Endothelial cell of umbilical vein (primary cell): ENCODE results near the gene KIF21B. TPM values are rescaled to one million over a fixed set of nuclear protein-coding genes. Genes with fewer than 3 reads are reported as not detected.

Experiments used
- BruUV-seq: library from RNA; stranded (reverse); fragments of 400-500 nt; replicated peaks from 2 replicates; lab custom pipeline; 2021; lab: Mats Ljungman, UMichigan
- CTCF ChIA-PET: fragments of 300-600, 350-600 bp; sonication (Branson Sonifier 250); formaldehyde crosslinking; loops from one replicate; lab custom pipeline; 2021; ENCODE audit warnings: antibody characterized with exemption, inconsistent platforms; lab: Charles Lee
- POLR2A ChIA-PET: fragments of 300-600, 350-600 bp; sonication (Branson Sonifier 250); formaldehyde crosslinking; loops from one replicate; lab custom pipeline; 2021; ENCODE audit warnings: antibody characterized with exemption, inconsistent platforms; lab: Charles Lee
- DNase-seq: peaks from one replicate; pipeline ENCODE4 v3.0.0-alpha.2; 2011; ENCODE audit warnings: low read depth, low spot score
- FAIRE-seq: peaks from 2 replicates; lab custom pipeline; 2011; peaks lifted over from hg19 to GRCh38; lab: Jason Lieb, UNC
- H2AFZ ChIP-seq: 2 replicates; pipeline ENCODE4 v1.6.0; 2012; ENCODE audit warnings: low read depth, low read length, control low read depth, inconsistent platforms
- H3K27ac ChIP-seq: 2 replicates; pipeline ENCODE4 v1.5.1; 2011; ENCODE audit warnings: low read depth, mild to moderate bottlenecking, control low read depth, low read length, moderate library complexity; ENCODE audit not compliant: insufficient read depth
- H3K27me3 ChIP-seq, 2 experiments: 2 replicates each; pipeline versions ENCODE4 v1.6.0 to v1.6.1; 2011; ENCODE audit warnings: low read length in 2 of 2, mixed read lengths in 1 of 2; ENCODE audit not compliant: control insufficient read depth in 2 of 2, insufficient read depth in 2 of 2
- H3K36me3 ChIP-seq, 2 experiments: 2 replicates in 1 of 2; 3 replicates in 1 of 2; pipeline ENCODE4 v1.5.1; 2011; ENCODE audit warnings: low read length in 2 of 2, mild to moderate bottlenecking in 1 of 2, moderate library complexity in 1 of 2; ENCODE audit not compliant: control insufficient read depth in 2 of 2, insufficient read depth in 2 of 2; ENCODE audit errors: extremely low read depth in 1 of 2
- H3K4me1 ChIP-seq: 3 replicates; pipeline ENCODE4 v1.5.1; 2011; ENCODE audit warnings: mild to moderate bottlenecking, low read length; ENCODE audit not compliant: control insufficient read depth, insufficient read depth; ENCODE audit errors: extremely low read depth
- H3K4me2 ChIP-seq: 2 replicates; pipeline ENCODE4 v1.6.1; 2011; ENCODE audit warnings: low read length, control low read depth, mixed read lengths; ENCODE audit not compliant: insufficient read depth
- H3K4me3 ChIP-seq, 3 experiments: fragments of 200-600 bp in 1 of 3; sonication (generic), shearing (Covaris generic) in 1 of 3; replicated peaks in 1 of 3; 2 replicates each; pipeline ENCODE4 v1.5.1; 2011 to 2016; ENCODE audit warnings: control low read depth in 3 of 3, low read length in 3 of 3, mild to moderate bottlenecking in 2 of 3, inconsistent platforms in 1 of 3, low read depth in 1 of 3, moderate library complexity in 1 of 3; ENCODE audit not compliant: insufficient read depth in 1 of 3
- H3K79me2 ChIP-seq: 2 replicates; pipeline ENCODE4 v1.6.0; 2012; ENCODE audit warnings: low read length, inconsistent platforms; ENCODE audit not compliant: control insufficient read depth, insufficient read depth
- H3K9ac ChIP-seq: replicated peaks from 2 replicates; pipeline ENCODE3; 2011; ENCODE audit warnings: low read length, control low read depth; ENCODE audit not compliant: insufficient read depth; ENCODE audit errors: extremely low read depth
- H3K9me1 ChIP-seq: replicated peaks from 3 replicates; pipeline ENCODE4 v1.6.0; 2011; ENCODE audit warnings: mild to moderate bottlenecking, low read length; ENCODE audit not compliant: control insufficient read depth, insufficient read depth; ENCODE audit errors: extremely low read depth
- H3K9me3 ChIP-seq: replicated peaks from 2 replicates; pipeline ENCODE4 v1.5.1; 2012; ENCODE audit warnings: low read length, inconsistent platforms; ENCODE audit not compliant: control insufficient read depth, insufficient read depth
- H4K20me1 ChIP-seq: replicated peaks from 2 replicates; pipeline ENCODE3; 2011; ENCODE audit warnings: mild to moderate bottlenecking, low read length; ENCODE audit not compliant: control insufficient read depth, insufficient read depth; ENCODE audit errors: extremely low read depth
- CTCF ChIP-seq, 2 donors: IDR thresholded peaks; 1 replicate in 1 of 2; 2 replicates in 1 of 2; pipeline ENCODE4 v1.5.1; 2011; ENCODE audit warnings: low read length in 2 of 2, mild to moderate bottlenecking in 2 of 2, moderate library complexity in 2 of 2, control low read depth in 1 of 2, inconsistent platforms in 1 of 2, low read depth in 1 of 2; ENCODE audit not compliant: insufficient read depth in 1 of 2; ENCODE audit errors: extremely low read depth in 1 of 2
- EZH2 ChIP-seq: IDR thresholded peaks from 2 replicates; pipeline ENCODE4 v1.6.1; 2012; ENCODE audit warnings: borderline replicate concordance, low read depth, mild to moderate bottlenecking, moderate library complexity, low read length, inconsistent platforms; ENCODE audit not compliant: severe bottlenecking
- JUN ChIP-seq: IDR thresholded peaks from 2 replicates; pipeline ENCODE4 v1.6.1; 2011; ENCODE audit warnings: borderline replicate concordance, low read depth; ENCODE audit not compliant: insufficient read length, insufficient read depth
- dilution Hi-C: fragments of 300-500 bp; cut with MboI; formaldehyde crosslinking; loops from one replicate; pipeline ENCODE4 v1.15.0; 2019; ENCODE audit warnings: low sequenced_read_pairs; ENCODE audit not compliant: extremely low pct_ligation_motif_present
- intact Hi-C: fragments of 100-400 bp; cut with micrococcal nuclease; formaldehyde crosslinking; loops from one replicate; pipeline ENCODE4 v1.10.0; 2022
- polyA plus RNA-seq, 4 experiments: library from polyadenylated mRNA; depleted of rRNA in 3 of 4; stranded (reverse) in 3 of 4; unstranded in 1 of 4; fragments of >200 nt; gene quantifications; 2 replicates each; pipeline versions ENCODE4 v1.2.1 to v1.2.3, GENCODE V29; 2011 to 2012; ENCODE audit warnings: missing spikeins in 1 of 4
- total RNA-seq: library from RNA; stranded (reverse); gene quantifications from 2 replicates; pipeline ENCODE4 v1.2.3, GENCODE V29; 2021

The KIF21B gene
- total and polyA plus RNA-seq, 2 donors (not counting 3 experiments of a cell fraction or from before 2014, with no cell fraction given), result 1.9 to 4.4 TPM

GRCh38 chr1:201021630-201022492, 1.7 kb downstream of the KIF21B start:
- Histone ChIP-seq H3K9me3 (no peaks in the 10 kb centered on the region), H2AFZ (no peak overlapping the region), H4K20me1 (no peaks in the 10 kb centered on the region), H3K4me1 (peaks cover 26% of the 10 kb centered on the region), H3K27ac (no peak overlapping the region), H3K36me3 (no peaks in the 10 kb centered on the region), H3K4me2 (no peak overlapping the region), H3K9me1 (no peaks in the 10 kb centered on the region), H3K9ac (no peak overlapping the region), H3K27me3 (no peaks in the 10 kb centered on the region), H3K4me3 (no peak overlapping the region), H3K79me2 (no peaks in the 10 kb centered on the region)
- dilution Hi-C loops (no loop called here), intact Hi-C loops (no loop called here)
- no peak for FAIRE-seq
- no peak for DNase-seq
- ChIA-PET CTCF (interaction anchor here (0.8 to 7.0 kb wide), 10 partner anchors 6 to 463 kb away, joined by 3 to 94 read pairs (median 5); no protein-coding TSS in a partner anchor), POLR2A (no interaction called here)
- BruUV-seq, result no TSS peak
- TF ChIP-seq CTCF (IDR thresholded peaks at IDR 0.05; ENCODE audit: extremely low read depth in 1 of 2, insufficient read depth in 1 of 2, low read depth in 1 of 2, low read length in 2 of 2), result no peak
- no peak for TF ChIP-seq JUN
- TF ChIP-seq EZH2, result no peak
